CD4-positive, alpha-beta T cell treated with Interferon alpha-2 for 1 hour (primary cell): ENCODE measurements around the gene WDR54.

Experiments
- DNase-seq, 2 donors: peaks; one replicate each; pipeline ENCODE4 v3.0.0-alpha.2; 2020 to 2022

WDR54 gene

DNA sequence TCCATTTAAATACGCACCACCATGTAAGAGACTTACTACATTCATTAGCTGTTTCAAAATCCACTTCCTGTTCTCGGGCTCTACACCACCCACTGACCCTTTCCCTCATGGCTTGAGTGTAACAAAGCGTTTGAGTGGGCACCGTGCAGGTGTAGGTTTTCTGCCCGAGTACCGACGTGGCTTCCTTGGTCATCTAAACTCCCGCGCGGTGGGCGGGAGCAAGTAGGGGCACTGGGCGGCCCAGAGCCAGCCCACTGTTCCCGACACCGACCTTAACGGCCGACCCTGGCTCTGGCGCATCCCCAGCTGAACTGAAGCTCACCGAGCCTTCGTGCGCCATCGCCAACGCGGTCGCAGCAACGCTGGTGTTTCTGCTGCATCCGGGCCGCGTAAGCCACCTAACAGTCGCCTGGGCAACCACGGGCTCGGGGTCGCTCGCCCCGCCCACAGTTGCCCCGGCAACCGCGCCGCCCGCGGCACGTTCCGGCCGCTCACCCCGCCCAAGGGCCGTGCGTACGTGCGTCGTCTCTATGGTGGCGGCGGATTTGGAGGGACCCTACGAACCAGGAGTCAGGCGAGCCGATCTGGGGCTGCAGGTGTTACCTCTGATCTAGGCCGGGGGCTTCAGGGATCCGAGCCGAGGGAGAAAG lies at the start of gene WDR54, which contains the start of gene C2orf81:
TSS of gene WDR54 (plus strand) at position 510 of the 650 bp plus-strand sequence. CDS start 424 bp downstream, outside the sequence.
TSS of gene C2orf81 (minus strand) at position 399 of the 650 bp plus-strand sequence. CDS start at position 340, 59 bp downstream.
- peak; percentile 94 for DNase-seq

- DNase-seq: no peak
These were observed 48.9 kb upstream of the WDR54 start for GRCh38 chr2:74372674-74373073.

GRCh38 chr2:74373221-74373676 lies 48.3 kb upstream of the WDR54 start:
- DNase-seq: no peak

DNA sequence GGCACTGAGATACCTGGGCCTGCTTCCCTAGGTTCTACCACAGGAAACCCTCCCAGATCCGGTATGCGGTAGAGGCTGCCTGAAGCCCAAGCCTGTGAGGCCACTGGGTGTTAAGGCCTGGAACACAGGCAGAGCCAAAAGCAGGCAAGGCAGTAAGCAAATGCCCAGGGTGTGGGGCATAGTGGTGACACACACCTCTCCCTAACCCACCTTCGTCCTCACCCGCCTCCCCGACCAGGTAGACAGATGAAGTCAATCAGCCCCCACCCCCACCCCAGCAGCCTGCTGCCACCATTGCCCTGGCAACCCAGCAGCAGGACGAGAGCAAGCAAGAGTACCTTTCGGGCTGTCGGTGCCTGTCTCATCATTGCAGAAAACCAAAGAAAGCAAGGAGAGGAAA lies 47.5 kb upstream of the WDR54 start:
- no peak for DNase-seq

DNA sequence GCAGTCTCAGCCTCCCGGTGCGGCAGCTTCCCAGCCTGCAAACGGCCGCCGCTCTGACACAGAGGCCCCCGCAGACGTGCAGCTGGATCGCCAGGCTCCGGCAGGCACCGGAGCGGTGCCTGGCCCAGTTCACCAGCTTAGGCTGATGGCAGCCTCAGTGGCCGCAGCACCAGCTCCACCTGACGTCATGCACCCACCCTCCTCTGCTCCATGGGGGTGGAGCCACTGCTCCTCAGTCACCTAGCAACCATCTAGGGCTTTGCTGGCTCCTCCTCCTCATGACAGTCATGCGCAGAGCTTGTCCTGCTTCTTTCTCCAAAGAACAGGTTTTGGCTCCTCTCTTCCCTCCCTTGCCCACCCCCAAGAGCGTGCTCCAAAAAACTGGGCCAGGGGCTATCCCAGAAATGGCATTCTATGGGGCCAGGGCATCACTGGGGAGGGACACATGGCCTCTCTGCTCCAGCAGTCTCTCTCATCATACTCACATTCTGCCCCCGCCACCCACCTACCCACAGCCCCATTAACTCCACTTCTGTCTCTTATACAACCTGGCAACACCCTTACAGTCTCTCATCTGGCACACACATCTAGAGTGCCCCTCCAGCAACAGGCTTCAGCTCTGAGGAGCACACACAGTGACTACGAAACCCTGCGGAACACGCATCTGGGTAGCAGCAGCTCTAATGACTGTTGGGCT lies 46.9 kb upstream of the WDR54 start:
- no peak for DNase-seq

DNA sequence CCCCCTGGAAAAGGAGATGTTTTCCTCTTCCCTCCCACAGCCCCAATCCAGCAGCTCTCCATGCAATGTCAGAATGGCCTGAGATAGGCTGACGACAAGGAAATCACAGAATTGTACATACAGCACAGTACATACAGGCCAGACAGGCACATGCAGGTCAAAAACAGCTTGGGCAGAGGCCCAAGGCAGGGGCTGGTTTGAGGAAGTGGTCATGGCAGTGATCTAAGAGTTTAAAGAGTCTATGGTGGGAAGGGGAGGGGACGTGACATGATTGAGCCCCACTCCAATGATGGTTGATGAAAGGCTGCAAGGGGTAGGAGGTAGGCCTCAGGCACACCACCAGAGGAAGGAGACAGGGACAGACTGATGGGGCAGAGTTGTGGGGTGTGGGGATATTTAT lies 45.7 kb upstream of the WDR54 start:
- no peak for DNase-seq

DNA sequence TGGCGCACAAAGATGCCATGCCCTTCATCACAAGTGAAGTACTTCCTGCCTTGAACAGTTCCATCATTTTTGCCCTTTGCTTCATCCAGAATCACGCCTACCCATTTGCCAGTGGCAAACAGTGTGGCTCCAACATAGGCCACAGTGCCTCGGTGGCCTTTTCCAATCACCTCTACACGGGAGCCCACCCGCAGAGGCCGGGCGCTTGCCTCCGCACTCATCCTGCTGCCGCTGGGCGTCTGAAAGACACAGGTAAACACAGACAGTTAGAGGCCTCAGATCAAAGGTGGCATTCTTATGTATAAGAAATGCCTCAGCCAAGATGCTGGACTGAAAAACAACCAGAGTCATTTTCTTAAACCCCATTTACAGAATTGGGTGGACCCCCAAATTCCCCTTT lies 43.5 kb upstream of the WDR54 start:
- no peak for DNase-seq

GRCh38 chr2:74379851-74380789 lies 41.4 kb upstream of the WDR54 start, which contains the start of gene DCTN1:
Gene DCTN1 (minus strand): TSS chr2:74380311. CDS start chr2:74380037, 274 bp downstream.
- peak in 1 of 2 donors; percentile 33 for DNase-seq

- no peak for DNase-seq
These were observed 39.8 kb upstream of the WDR54 start for GRCh38 chr2:74381751-74382150.

GRCh38 chr2:74383254-74383653 lies 38.3 kb upstream of the WDR54 start:
- DNase-seq: no peak

DNA sequence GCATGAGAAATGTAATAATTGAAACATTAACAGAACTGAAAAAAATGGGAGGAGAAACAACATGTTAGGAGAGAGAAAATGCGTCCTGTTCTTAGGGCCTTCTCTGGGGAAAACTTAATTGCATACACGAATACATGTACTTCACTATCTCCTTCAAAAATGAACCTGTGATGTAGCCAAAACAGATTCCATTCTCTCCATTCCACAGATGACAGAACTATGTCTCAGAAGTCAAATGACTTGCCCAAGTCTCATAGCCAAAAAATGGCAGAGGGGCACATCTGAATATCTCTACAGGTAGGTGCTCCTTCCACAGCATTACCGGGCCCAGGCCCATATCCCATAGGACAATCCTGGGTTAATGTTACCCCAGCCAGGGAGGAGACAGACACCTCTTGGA lies 37.5 kb upstream of the WDR54 start:
- no peak for DNase-seq

GRCh38 chr2:74385396-74385795 lies 36.1 kb upstream of the WDR54 start:
- no peak for DNase-seq

GRCh38 chr2:74387346-74387745 lies 34.2 kb upstream of the WDR54 start:
- DNase-seq: no peak

DNA sequence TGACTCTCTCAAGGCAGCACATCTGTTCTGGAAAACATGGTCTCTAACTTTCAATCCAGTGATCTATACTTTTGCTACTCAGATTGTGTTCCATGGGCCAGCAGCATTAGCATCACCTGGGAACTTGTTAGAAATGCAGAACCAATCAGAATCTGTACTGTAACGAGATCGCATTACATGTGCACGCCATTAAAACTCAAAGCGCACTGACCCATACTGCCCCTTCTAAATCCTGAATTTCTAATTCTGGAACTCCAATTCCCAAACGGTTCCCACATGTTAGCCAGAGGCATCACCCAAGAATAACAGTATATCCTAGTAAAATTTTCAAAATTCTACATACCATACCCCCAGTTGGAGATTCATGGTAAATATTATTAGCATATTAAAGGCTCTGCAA lies 30.9 kb upstream of the WDR54 start:
- no peak for DNase-seq

- DNase-seq: no peak
These were observed 30.3 kb upstream of the WDR54 start for GRCh38 chr2:74391209-74391579.

DNA sequence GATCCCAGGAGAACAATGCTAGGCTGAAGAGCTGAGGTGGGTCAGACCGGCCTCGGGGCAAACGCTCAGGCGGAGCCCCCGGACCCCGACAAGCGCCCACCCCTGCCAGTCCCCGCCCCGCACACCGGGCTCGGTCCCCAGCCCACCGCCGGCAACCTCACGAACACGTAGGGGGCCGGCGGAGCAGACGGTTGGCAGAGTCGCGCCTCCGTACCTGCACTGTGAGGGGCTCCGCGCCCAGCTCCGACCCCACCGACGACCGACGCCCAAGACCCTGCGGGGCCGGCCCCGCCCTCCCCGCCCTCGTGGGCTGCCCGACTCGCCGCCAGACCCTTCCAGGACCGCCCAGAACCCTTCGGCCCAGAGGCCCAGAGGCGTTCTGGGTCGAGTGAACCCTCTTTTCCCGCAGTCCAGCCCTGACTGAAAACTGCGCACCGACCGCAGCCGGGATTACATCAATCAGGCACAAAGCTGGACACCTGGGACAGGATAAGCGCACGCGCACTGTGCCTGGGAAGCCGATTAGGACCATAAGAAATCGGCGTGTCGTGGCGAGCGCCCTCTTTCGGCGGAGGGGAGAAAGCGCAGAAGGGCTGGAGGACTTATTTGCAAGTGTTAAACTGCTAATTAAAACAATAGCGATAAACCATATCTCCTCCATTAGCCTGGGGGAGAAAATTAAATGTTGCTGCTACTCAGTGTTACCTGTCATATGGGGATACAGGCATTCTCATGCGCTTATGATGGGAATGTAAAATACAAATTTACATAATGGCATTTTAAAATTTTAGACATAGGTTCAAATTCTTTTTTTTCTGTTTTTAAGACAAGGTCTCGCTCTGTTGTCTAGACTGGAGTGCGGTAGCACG lies 29.7 kb upstream of the WDR54 start:
- peak; percentile 93 to 96 for DNase-seq

- no peak for DNase-seq
These were observed 29.1 kb upstream of the WDR54 start for GRCh38 chr2:74392449-74392743.

GRCh38 chr2:74393525-74393924 lies 28.0 kb upstream of the WDR54 start:
- DNase-seq: no peak

GRCh38 chr2:74396149-74396548 lies 25.4 kb upstream of the WDR54 start:
- DNase-seq: no peak

DNA sequence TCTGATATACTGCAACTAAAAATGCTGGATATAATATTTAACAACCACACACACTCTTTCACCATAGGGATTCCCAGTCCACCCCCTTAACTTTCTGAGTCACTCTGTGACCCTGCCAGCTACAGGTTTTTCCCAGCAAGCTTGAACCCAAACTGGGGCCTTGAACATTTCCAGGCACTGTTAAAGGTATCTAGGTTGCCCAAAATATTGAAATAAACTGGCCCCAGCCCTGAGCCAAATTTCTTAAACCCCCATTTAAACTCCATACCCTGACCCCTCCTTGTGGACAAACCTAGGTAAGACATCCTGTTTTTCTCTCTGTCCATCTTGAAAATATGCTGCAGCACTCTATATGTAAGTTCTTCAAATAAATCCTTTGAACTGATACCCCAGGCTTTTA lies 21.7 kb upstream of the WDR54 start:
- DNase-seq: peak in 1 of 2 donors; percentile 64

DNA sequence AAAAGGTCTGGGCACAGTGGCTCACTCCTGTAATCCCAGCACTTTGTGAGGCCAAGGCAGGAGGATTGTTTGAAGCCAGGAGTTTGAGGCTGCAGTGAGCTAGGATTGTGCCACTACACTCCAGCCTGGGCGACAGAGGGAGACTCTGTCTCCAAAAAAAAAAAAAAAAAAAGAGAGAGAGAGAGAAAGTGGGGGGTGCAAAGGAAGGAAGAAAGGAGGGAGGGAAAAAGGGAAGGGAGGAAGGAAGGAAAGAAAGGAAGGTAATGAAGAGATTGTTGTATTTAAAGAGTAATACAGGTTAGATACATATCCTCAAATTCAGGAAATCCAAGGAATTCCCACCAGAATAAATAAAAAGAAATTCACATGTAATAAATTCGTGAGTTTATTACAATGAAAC lies 19.6 kb upstream of the WDR54 start:
- DNase-seq: no peak

GRCh38 chr2:74406035-74406434 lies 15.5 kb upstream of the WDR54 start:
- DNase-seq: no peak
